Lung (tissue), 12 donors: ENCODE measurements around the gene RECQL. TPM values are rescaled to one million over a fixed set of nuclear protein-coding genes. Genes with fewer than 3 reads are reported as not detected.

Experiments used
- ATAC-seq: fragments of 200-7000 bp; cut with Tn5 transposase; one replicate; pipeline ENCODE4 v1.9.1; 2020; ENCODE audit warnings: moderate number of reproducible peaks; ENCODE audit not compliant: insufficient read depth, low FRiP score
- DNase-seq, 3 donors: peaks; one replicate each; pipeline ENCODE4 v3.0.0-alpha.2; 2013 to 2017
- H3K27ac ChIP-seq, 2 donors: one replicate each; pipeline ENCODE4 v1.5.1; 2013; ENCODE audit warnings: mild to moderate bottlenecking in 2 of 2, moderate library complexity in 2 of 2, control low read depth in 1 of 2, inconsistent platforms in 1 of 2, low read depth in 1 of 2, low read length in 1 of 2
- H3K27me3 ChIP-seq, 3 donors: one replicate each; pipeline ENCODE4 v1.5.1; 2013; ENCODE audit warnings: low read length in 2 of 3; ENCODE audit not compliant: control insufficient read depth in 3 of 3, insufficient read depth in 3 of 3
- H3K36me3 ChIP-seq, 4 donors: one replicate each; pipeline ENCODE4 v1.5.1; 2013; ENCODE audit warnings: low read length in 4 of 4, mild to moderate bottlenecking in 1 of 4, moderate library complexity in 1 of 4; ENCODE audit not compliant: control insufficient read depth in 4 of 4, insufficient read depth in 4 of 4
- H3K4me1 ChIP-seq, 5 donors: one replicate each; pipeline ENCODE4 v1.5.1; 2013; ENCODE audit warnings: low read length in 5 of 5, mild to moderate bottlenecking in 2 of 5, moderate library complexity in 1 of 5; ENCODE audit not compliant: control insufficient read depth in 5 of 5, insufficient read depth in 5 of 5
- H3K4me3 ChIP-seq: one replicate; pipeline ENCODE4 v1.5.1; 2013; ENCODE audit warnings: mild to moderate bottlenecking, control low read depth, moderate library complexity
- H3K9ac ChIP-seq, 2 donors: one replicate each; pipeline ENCODE4 v1.5.1; 2013; ENCODE audit warnings: low read length in 2 of 2, control low read depth in 1 of 2; ENCODE audit not compliant: insufficient read depth in 1 of 2
- H3K9me3 ChIP-seq, 4 donors: one replicate each; pipeline ENCODE4 v1.5.1; 2013; ENCODE audit warnings: low read length in 3 of 4, mild to moderate bottlenecking in 1 of 4, moderate library complexity in 1 of 4; ENCODE audit not compliant: control insufficient read depth in 4 of 4, insufficient read depth in 3 of 4
- CTCF ChIP-seq: IDR thresholded peaks from 2 replicates; pipeline ENCODE4 v1.5.1; 2012; ENCODE audit warnings: mild to moderate bottlenecking; ENCODE audit errors: control extremely low read depth, extremely low read depth
- WGBS, 2 donors: extraction: QIAGEN DNeasy Blood & Tissue Kit; methylation state at CpG; one replicate each; pipeline ENCODE4 v1.1.7; 2013; 5-methylcytosine and 5-hydroxymethylcytosine counted together
- polyA plus RNA-seq, 2 donors: library from polyadenylated mRNA; stranded (reverse); fragments of 200-250 nt; gene quantifications; one replicate each; pipeline ENCODE4 v1.2.1, GENCODE V29; 2013
- total RNA-seq, 2 donors: library from RNA; depleted of rRNA in 1 of 2; stranded (reverse); fragments of >200 nt in 1 of 2; gene quantifications; one replicate each; pipeline ENCODE4 v1.2.1, GENCODE V29; 2014 to 2021
- donor health status: control.
- donor health status: control.
- donor health status: Bipolar disorder and iron deficiency.
- donor health status: healthy.
- donor health status: DM: yes; HTN: yes; CAD: no.

RECQL gene
- total and polyA plus RNA-seq, 4 donors, result 13.8 to 36.0 (median 29.6) TPM

GRCh38 chr12:21444193-21445146, 57.0 kb downstream of the RECQL start:
- Histone ChIP-seq H3K9ac (no peak overlapping the region), H3K36me3 (peaks cover 0 to 18% (median 14%) of the 10 kb centered on the region in 4 donors), H3K27ac (no peak overlapping the region), H3K9me3 (peaks cover 0 to 3% (median 0%) of the 10 kb centered on the region in 4 donors), H3K27me3 (no peaks in the 10 kb centered on the region), H3K4me3 (no peak overlapping the region), H3K4me1 (peaks cover 0 to 2% (median 0%) of the 10 kb centered on the region in 5 donors)
- no peak for DNase-seq
- ATAC-seq, result no peak
- no peak for TF ChIP-seq CTCF

- no peak for ATAC-seq
- no peaks in the 10 kb centered on the region for H3K27me3 ChIP-seq
Observed at GRCh38 chr12:21439347-21439746, 62.1 kb downstream of the RECQL start.

GRCh38 chr12:21438643-21439042, 62.8 kb downstream of the RECQL start:
- H3K9ac ChIP-seq, result no peak overlapping the region
- no peak overlapping the region for H3K27ac ChIP-seq
- peaks cover 0 to 10% (median 4%) of the 10 kb centered on the region in 4 donors for H3K36me3 ChIP-seq

More at GRCh38 chr12:21439347-21439746, 62.1 kb downstream of the RECQL start:
- Histone ChIP-seq H3K4me1 (peaks cover 0 to 6% (median 1%) of the 10 kb centered on the region in 5 donors), H3K9me3 (peaks cover 0 to 3% (median 0%) of the 10 kb centered on the region in 4 donors), H3K4me3 (no peak overlapping the region), H3K27ac (no peak overlapping the region), H3K9ac (no peak overlapping the region), H3K36me3 (peaks cover 0 to 10% (median 4%) of the 10 kb centered on the region in 4 donors)
- 94 to 96% methylated on average over 3 of the region's 3 CpGs for WGBS, 2 donors
- TF ChIP-seq CTCF, result no peak
- DNase-seq, result no peak

More at GRCh38 chr12:21438643-21439042, 62.8 kb downstream of the RECQL start:
- peaks cover 0 to 6% (median 1%) of the 10 kb centered on the region in 5 donors for H3K4me1 ChIP-seq
- ATAC-seq, result no peak
- DNase-seq, result peak in 2 of 3 donors; percentile 14 to 15
- WGBS, 2 donors, result 76 to 89% methylated on average over 5 of the region's 5 CpGs
- H3K4me3 ChIP-seq, result no peak overlapping the region
- H3K9me3 ChIP-seq, result peaks cover 0 to 3% (median 0%) of the 10 kb centered on the region in 4 donors
- no peak for TF ChIP-seq CTCF
- H3K27me3 ChIP-seq, result peaks cover 0 to 3% (median 0%) of the 10 kb centered on the region in 3 donors
